ENCODE data around the gene GRID1.

GRID1 gene

GRCh38 chr10:86393862-86394455, 27.4 kb upstream of the GRID1 start:
- TF ChIP-seq, protein P1, sequence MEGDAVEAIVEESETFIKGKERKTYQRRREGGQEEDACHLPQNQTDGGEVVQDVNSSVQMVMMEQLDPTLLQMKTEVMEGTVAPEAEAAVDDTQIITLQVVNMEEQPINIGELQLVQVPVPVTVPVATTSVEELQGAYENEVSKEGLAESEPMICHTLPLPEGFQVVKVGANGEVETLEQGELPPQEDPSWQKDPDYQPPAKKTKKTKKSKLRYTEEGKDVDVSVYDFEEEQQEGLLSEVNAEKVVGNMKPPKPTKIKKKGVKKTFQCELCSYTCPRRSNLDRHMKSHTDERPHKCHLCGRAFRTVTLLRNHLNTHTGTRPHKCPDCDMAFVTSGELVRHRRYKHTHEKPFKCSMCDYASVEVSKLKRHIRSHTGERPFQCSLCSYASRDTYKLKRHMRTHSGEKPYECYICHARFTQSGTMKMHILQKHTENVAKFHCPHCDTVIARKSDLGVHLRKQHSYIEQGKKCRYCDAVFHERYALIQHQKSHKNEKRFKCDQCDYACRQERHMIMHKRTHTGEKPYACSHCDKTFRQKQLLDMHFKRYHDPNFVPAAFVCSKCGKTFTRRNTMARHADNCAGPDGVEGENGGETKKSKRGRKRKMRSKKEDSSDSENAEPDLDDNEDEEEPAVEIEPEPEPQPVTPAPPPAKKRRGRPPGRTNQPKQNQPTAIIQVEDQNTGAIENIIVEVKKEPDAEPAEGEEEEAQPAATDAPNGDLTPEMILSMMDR (IDR thresholded peaks at IDR 0.05) = no peak
- Histone ChIP-seq H3K36me3 (no peaks in the 10 kb centered on the region), H3K9me3 (no peaks in the 10 kb centered on the region), H3K4me3 (ENCODE audit: low read depth in 1 of 2, low read length in 1 of 2) (no peak overlapping the region), H3K4me1 (ENCODE audit: control insufficient read depth in 1 of 2, insufficient read depth in 1 of 2, low read depth in 1 of 2, low read length in 1 of 2) (peaks cover 0 to 6% of the 10 kb centered on the region in 2 experiments), H3K27ac (no peak overlapping the region), H3K27me3 (peaks cover 98% of the 10 kb centered on the region)

DNA sequence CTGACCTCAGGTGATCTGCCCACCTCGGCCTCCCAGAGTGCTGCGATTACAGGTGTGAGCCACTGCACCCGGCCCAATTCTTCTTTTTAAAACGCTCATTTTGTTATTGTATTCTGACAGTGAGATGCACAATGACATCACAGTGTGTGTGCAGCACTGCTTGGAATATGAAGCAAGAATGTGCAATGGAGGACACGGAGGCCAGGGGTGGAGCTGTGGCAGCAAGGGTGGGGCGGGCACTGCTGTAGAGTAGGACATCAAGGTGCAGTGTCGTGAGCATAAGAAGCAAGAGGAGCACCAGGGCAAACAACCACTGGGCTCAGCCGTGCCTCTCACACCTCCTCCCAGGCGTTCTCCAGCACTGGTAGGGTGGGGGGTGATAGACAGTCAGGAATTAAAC, 26.8 kb upstream of the GRID1 start:
- H3K4me3 ChIP-seq (ENCODE audit: low read depth in 1 of 2, low read length in 1 of 2) = no peak overlapping the region
- no peaks in the 10 kb centered on the region for H3K36me3 ChIP-seq
- peaks cover 0 to 6% of the 10 kb centered on the region in 2 experiments for H3K4me1 ChIP-seq (ENCODE audit: control insufficient read depth in 1 of 2, insufficient read depth in 1 of 2, low read depth in 1 of 2, low read length in 1 of 2)
- no peaks in the 10 kb centered on the region for H3K9me3 ChIP-seq
- no peak overlapping the region for H3K27ac ChIP-seq
- H3K27me3 ChIP-seq = peaks cover 96% of the 10 kb centered on the region
- TF ChIP-seq, protein P1 (IDR thresholded peaks at IDR 0.05) = no peak

- Histone ChIP-seq H3K4me1 (ENCODE audit: control insufficient read depth in 1 of 2, insufficient read depth in 1 of 2, low read depth in 1 of 2, low read length in 1 of 2) (peaks cover 0 to 6% of the 10 kb centered on the region in 2 experiments), H3K4me3 (ENCODE audit: low read depth in 1 of 2, low read length in 1 of 2) (no peak overlapping the region), H3K27me3 (peaks cover 96% of the 10 kb centered on the region), H3K36me3 (no peaks in the 10 kb centered on the region), H3K27ac (no peak overlapping the region), H3K9me3 (no peaks in the 10 kb centered on the region)
- TF ChIP-seq, protein P1 (IDR thresholded peaks at IDR 0.05) = no peak
These were observed 26.1 kb upstream of the GRID1 start for GRCh38 chr10:86392723-86393094.

- H3K9me3 ChIP-seq = no peaks in the 10 kb centered on the region
- no peak overlapping the region for H3K27ac ChIP-seq
- H3K4me3 ChIP-seq (ENCODE audit: low read depth in 1 of 2, low read length in 1 of 2) = no peak overlapping the region
- H3K36me3 ChIP-seq = no peaks in the 10 kb centered on the region
- H3K27me3 ChIP-seq = peaks cover 96% of the 10 kb centered on the region
- H3K4me1 ChIP-seq (ENCODE audit: control insufficient read depth in 1 of 2, insufficient read depth in 1 of 2, low read depth in 1 of 2, low read length in 1 of 2) = peaks cover 0 to 6% of the 10 kb centered on the region in 2 experiments
- TF ChIP-seq, protein P1 (IDR thresholded peaks at IDR 0.05) = no peak
These were observed 25.6 kb upstream of the GRID1 start for GRCh38 chr10:86391986-86392722.

GRCh38 chr10:86391236-86391840, 24.7 kb upstream of the GRID1 start:
- peaks cover 96% of the 10 kb centered on the region for H3K27me3 ChIP-seq
- TF ChIP-seq, protein P1 (IDR thresholded peaks at IDR 0.05) = no peak
- H3K27ac ChIP-seq = no peak overlapping the region
- H3K36me3 ChIP-seq = no peaks in the 10 kb centered on the region
- no peak overlapping the region for H3K4me3 ChIP-seq (ENCODE audit: low read depth in 1 of 2, low read length in 1 of 2)
- H3K9me3 ChIP-seq = no peaks in the 10 kb centered on the region
- H3K4me1 ChIP-seq (ENCODE audit: control insufficient read depth in 1 of 2, insufficient read depth in 1 of 2, low read depth in 1 of 2, low read length in 1 of 2) = peaks cover 0 to 6% of the 10 kb centered on the region in 2 experiments
